ENCODE data around the gene MUCL1. TPM values are rescaled to one million over a fixed set of nuclear protein-coding genes. Genes with fewer than 3 reads are reported as not detected.

Gene MUCL1
- not detected for total RNA-seq

- peaks cover 23% of the 10 kb centered on the region for H3K4me1 Mint-ChIP-seq
- DNase-seq = peak; percentile 68
- H3K4me3 Mint-ChIP-seq = no peak within 1 kb of the TSS
- no peak within 1 kb of the TSS for H3K27ac Mint-ChIP-seq
- no peaks in the 10 kb centered on the region for H3K9me3 Mint-ChIP-seq
- no peaks in the 10 kb centered on the region for H3K27me3 Mint-ChIP-seq
- H3K36me3 Mint-ChIP-seq = no peaks in the 10 kb centered on the region
These were observed at the start of gene MUCL1 for GRCh38 chr12:54853933-54854538. MUCL1 (plus strand) TSS chr12:54854516; CDS start chr12:54854583, 67 bp downstream.

- H3K27ac Mint-ChIP-seq = no peak overlapping the region
- no peaks in the 10 kb centered on the region for H3K27me3 Mint-ChIP-seq
- peaks cover 12% of the 10 kb centered on the region for H3K9me3 Mint-ChIP-seq
- DNase-seq = no peak
- H3K4me3 Mint-ChIP-seq = no peak overlapping the region
- no peaks in the 10 kb centered on the region for H3K4me1 Mint-ChIP-seq
- no peaks in the 10 kb centered on the region for H3K36me3 Mint-ChIP-seq
These were observed 32.6 kb upstream of the MUCL1 start for GRCh38 chr12:54821676-54822075.

GRCh38 chr12:54824402-54824801 is 29.9 kb upstream of the MUCL1 start:
- H3K27me3 Mint-ChIP-seq = no peaks in the 10 kb centered on the region
- no peaks in the 10 kb centered on the region for H3K36me3 Mint-ChIP-seq
- no peak overlapping the region for H3K4me3 Mint-ChIP-seq
- no peak overlapping the region for H3K27ac Mint-ChIP-seq
- H3K9me3 Mint-ChIP-seq = peaks cover 8% of the 10 kb centered on the region
- no peak for DNase-seq
- no peaks in the 10 kb centered on the region for H3K4me1 Mint-ChIP-seq

GRCh38 chr12:54829511-54829910 is 24.8 kb upstream of the MUCL1 start:
- Mint-ChIP-seq H3K4me1 (no peaks in the 10 kb centered on the region), H3K27ac (no peak overlapping the region), H3K27me3 (no peaks in the 10 kb centered on the region), H3K36me3 (no peaks in the 10 kb centered on the region), H3K9me3 (peaks cover 1% of the 10 kb centered on the region), H3K4me3 (no peak overlapping the region)
- no peak for DNase-seq

GRCh38 chr12:54830199-54830598 is 24.1 kb upstream of the MUCL1 start:
- Mint-ChIP-seq H3K4me3 (no peak overlapping the region), H3K27me3 (no peaks in the 10 kb centered on the region), H3K36me3 (no peaks in the 10 kb centered on the region), H3K4me1 (no peaks in the 10 kb centered on the region), H3K9me3 (peaks cover 1% of the 10 kb centered on the region), H3K27ac (no peak overlapping the region)
- no peak for DNase-seq

- H3K36me3 Mint-ChIP-seq = no peaks in the 10 kb centered on the region
- H3K4me1 Mint-ChIP-seq = no peaks in the 10 kb centered on the region
- no peak overlapping the region for H3K27ac Mint-ChIP-seq
- H3K27me3 Mint-ChIP-seq = peaks cover 6% of the 10 kb centered on the region
- DNase-seq = no peak
- peaks cover 1% of the 10 kb centered on the region for H3K9me3 Mint-ChIP-seq
- no peak overlapping the region for H3K4me3 Mint-ChIP-seq
These were observed 22.7 kb upstream of the MUCL1 start for GRCh38 chr12:54831631-54832030.

GRCh38 chr12:54840244-54840865 is 14.0 kb upstream of the MUCL1 start:
- DNase-seq = no peak
- Mint-ChIP-seq H3K9me3 (peaks cover 4% of the 10 kb centered on the region), H3K4me3 (no peak overlapping the region), H3K36me3 (peaks cover 3% of the 10 kb centered on the region), H3K27ac (no peak overlapping the region), H3K4me1 (no peaks in the 10 kb centered on the region), H3K27me3 (peaks cover 5% of the 10 kb centered on the region)

GRCh38 chr12:54857406-54857805 is 3.1 kb downstream of the MUCL1 start:
- Mint-ChIP-seq H3K9me3 (no peaks in the 10 kb centered on the region), H3K36me3 (no peaks in the 10 kb centered on the region), H3K4me3 (no peak overlapping the region), H3K27ac (no peak overlapping the region), H3K4me1 (peaks cover 23% of the 10 kb centered on the region), H3K27me3 (peaks cover 11% of the 10 kb centered on the region)
- DNase-seq = no peak

GRCh38 chr12:54858562-54858961 is 4.2 kb downstream of the MUCL1 start:
- H3K9me3 Mint-ChIP-seq = no peaks in the 10 kb centered on the region
- peaks cover 11% of the 10 kb centered on the region for H3K27me3 Mint-ChIP-seq
- H3K27ac Mint-ChIP-seq = no peak overlapping the region
- H3K4me1 Mint-ChIP-seq = peaks cover 26% of the 10 kb centered on the region
- no peak overlapping the region for H3K4me3 Mint-ChIP-seq
- H3K36me3 Mint-ChIP-seq = no peaks in the 10 kb centered on the region
- DNase-seq = no peak

- peaks cover 11% of the 10 kb centered on the region for H3K27me3 Mint-ChIP-seq
- H3K4me3 Mint-ChIP-seq = no peak overlapping the region
- H3K27ac Mint-ChIP-seq = no peak overlapping the region
- H3K36me3 Mint-ChIP-seq = no peaks in the 10 kb centered on the region
- H3K4me1 Mint-ChIP-seq = peaks cover 30% of the 10 kb centered on the region
- DNase-seq = no peak
- no peaks in the 10 kb centered on the region for H3K9me3 Mint-ChIP-seq
These were observed 5.2 kb downstream of the MUCL1 start for GRCh38 chr12:54859502-54859901.

GRCh38 chr12:54861927-54862326 is 7.6 kb downstream of the MUCL1 start:
- H3K36me3 Mint-ChIP-seq = no peaks in the 10 kb centered on the region
- DNase-seq = no peak
- H3K27ac Mint-ChIP-seq = no peak overlapping the region
- H3K9me3 Mint-ChIP-seq = no peaks in the 10 kb centered on the region
- peaks cover 38% of the 10 kb centered on the region for H3K4me1 Mint-ChIP-seq
- peaks cover 11% of the 10 kb centered on the region for H3K27me3 Mint-ChIP-seq
- H3K4me3 Mint-ChIP-seq = no peak overlapping the region

- no peak overlapping the region for H3K27ac Mint-ChIP-seq
- peaks cover 16% of the 10 kb centered on the region for H3K27me3 Mint-ChIP-seq
- no peak overlapping the region for H3K4me3 Mint-ChIP-seq
- H3K4me1 Mint-ChIP-seq = peaks cover 23% of the 10 kb centered on the region
- no peaks in the 10 kb centered on the region for H3K36me3 Mint-ChIP-seq
- H3K9me3 Mint-ChIP-seq = no peaks in the 10 kb centered on the region
- no peak for DNase-seq
These were observed 9.8 kb downstream of the MUCL1 start for GRCh38 chr12:54863948-54864618.

- Mint-ChIP-seq H3K36me3 (no peaks in the 10 kb centered on the region), H3K27ac (no peak overlapping the region), H3K9me3 (no peaks in the 10 kb centered on the region), H3K4me1 (peaks cover 23% of the 10 kb centered on the region), H3K27me3 (peaks cover 14% of the 10 kb centered on the region), H3K4me3 (no peak overlapping the region)
- DNase-seq = peak; percentile 3
These were observed 11.5 kb downstream of the MUCL1 start for GRCh38 chr12:54865683-54866324.

- Mint-ChIP-seq H3K27ac (no peak overlapping the region), H3K36me3 (no peaks in the 10 kb centered on the region), H3K4me3 (no peak overlapping the region), H3K4me1 (peaks cover 18% of the 10 kb centered on the region), H3K9me3 (no peaks in the 10 kb centered on the region), H3K27me3 (peaks cover 13% of the 10 kb centered on the region)
- DNase-seq = no peak
These were observed 14.4 kb downstream of the MUCL1 start for GRCh38 chr12:54868690-54869089.

GRCh38 chr12:54870048-54870447 is 15.7 kb downstream of the MUCL1 start:
- H3K36me3 Mint-ChIP-seq = no peaks in the 10 kb centered on the region
- H3K4me1 Mint-ChIP-seq = peaks cover 6% of the 10 kb centered on the region
- H3K4me3 Mint-ChIP-seq = no peak overlapping the region
- DNase-seq = no peak
- H3K27ac Mint-ChIP-seq = no peak overlapping the region
- H3K9me3 Mint-ChIP-seq = no peaks in the 10 kb centered on the region
- peaks cover 17% of the 10 kb centered on the region for H3K27me3 Mint-ChIP-seq

Measured in activated naive CD8-positive, alpha-beta T cell treated with anti-CD3 and anti-CD28 coated beads for 36 hours (primary cell).